ENCODE measurements around the gene FXYD6.
A peak's percentile ranks its signal among the peaks of the same experiment; 100 is the strongest.
"Not testable (repeated sequence)": the region's sequence is repeated elsewhere in the genome, so short reads cannot be mapped to it uniquely, and the experiment has no call there.

The FXYD6 gene

DNA sequence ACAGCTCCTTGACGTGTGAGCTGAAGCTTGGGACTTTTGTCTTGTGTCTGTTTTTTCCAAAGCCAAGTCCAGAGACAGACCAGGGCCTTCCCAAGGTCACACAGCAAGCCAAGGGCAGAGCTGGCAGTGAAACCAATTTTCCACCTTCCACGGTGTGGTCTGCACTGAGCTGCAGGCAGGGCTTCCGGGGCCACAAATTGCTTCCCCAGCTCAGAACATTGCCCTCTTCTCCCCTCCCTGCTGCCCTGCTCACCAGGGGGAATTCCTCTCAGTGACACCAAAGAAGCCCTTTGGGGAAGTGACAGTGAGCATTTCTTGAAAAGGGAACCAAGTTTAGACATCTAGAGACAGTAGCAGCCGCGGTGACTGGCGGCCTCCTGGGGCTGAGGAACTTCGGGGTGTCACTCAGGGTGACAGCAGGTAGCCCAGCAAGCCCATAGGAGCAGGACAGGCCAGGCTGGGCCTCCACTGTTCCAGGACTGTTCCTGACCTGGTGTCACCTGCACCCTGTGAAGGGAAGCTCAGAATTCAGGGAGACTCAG is 61.1 kb downstream of the FXYD6 start:
- DNase-seq, result peak; percentile 80

- peak; percentile 89 for DNase-seq
Measured at GRCh38 chr11:117814766-117815261, 61.6 kb downstream of the FXYD6 start.

- DNase-seq, result no peak
Measured at GRCh38 chr11:117814204-117814765, 62.2 kb downstream of the FXYD6 start.

DNA sequence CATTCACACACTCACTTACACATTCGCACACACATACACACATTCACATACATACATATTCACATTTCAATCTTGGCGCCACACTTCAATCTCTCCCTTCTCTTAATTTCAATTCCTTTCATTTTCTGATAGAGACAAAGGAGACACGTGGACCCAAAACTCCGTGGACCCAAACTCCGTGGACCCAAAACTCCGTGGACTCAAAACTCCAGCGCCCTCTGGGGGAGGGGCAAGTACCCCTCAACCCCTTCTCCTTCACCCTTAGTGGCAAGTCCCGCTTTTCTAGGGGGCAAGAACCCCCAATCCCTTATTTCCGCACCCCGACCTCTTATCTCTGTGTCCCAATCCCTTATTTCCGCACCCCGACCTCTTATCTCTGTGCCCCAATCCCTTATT is 66.4 kb downstream of the FXYD6 start:
- DNase-seq, result not testable (repeated sequence)

DNA sequence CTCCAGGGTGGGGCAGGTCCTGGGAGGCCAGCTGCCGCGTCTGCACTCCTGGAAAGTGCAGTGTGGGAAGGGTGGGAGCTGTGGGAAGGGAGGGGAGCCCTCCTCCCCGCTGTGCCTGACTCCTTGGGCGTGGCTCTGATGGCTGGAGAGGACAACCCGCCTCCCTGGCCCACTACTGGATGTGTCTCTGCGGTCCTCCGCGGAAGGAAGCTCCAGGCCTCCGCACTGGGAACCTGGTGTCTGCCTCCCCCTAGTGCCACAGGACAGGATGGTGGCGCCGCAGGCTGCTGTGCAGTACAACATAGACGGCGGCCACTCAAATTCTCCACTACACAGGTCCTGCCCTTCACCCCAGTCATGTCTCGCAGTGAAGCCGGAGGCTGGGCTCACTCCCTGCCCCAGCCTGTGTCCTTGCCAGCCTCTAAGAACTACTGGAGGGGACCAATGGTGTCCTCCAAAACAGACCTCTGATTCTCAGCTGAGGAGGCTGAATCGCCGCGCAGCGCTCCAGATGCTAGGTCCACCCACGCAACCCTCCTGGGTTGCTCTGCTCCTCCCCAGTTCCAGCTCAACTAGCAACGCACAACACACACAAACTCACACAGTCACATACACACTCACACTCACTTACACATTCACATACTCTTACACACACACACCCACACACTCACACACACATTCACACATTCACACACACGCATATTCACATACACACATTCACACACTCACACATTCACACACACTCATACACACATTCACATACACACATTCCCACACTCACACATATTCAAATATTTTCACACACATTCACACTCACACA is 67.0 kb downstream of the FXYD6 start:
- peak; percentile 74 for DNase-seq

DNA sequence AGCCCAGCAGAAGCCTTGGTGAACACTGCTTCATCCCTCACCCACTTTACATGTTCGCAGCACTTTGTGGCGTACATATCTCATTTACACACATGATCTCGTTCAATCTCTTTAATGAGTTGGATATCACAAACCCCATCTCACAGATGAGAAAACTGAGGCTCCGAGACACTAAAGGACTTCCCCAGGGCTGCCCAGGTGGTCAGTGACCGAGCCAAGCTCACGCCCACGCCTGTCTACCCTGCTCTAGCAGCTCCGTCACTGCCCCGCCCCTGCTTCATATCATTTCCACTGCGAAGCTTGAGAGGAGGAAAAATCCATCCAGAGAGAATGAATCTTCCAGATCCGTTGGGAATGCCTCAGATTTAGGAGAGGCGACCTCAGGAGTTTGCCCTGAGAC is 67.7 kb downstream of the FXYD6 start:
- no peak for DNase-seq

GRCh38 chr11:117807482-117808327 is 68.8 kb downstream of the FXYD6 start:
- DNase-seq, result peak; percentile 94

DNA sequence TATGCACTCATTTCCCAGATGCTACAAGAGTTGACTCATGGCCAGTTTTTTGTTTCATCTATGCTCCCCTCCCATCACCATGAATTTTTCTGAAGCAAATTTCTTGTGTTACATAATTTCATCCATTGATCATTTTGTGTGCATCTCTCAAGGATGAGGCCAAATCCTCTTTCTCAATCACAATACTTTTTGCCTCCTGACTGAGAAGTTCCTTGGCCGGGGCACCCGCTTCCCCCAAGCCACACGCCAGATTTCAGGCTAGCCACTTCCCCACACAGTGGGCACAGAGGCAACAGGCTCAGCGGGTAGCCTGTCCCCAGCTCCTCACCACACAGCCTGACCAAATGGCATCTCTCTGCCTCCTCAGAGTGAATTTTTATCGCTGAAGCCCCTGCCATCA is 69.6 kb downstream of the FXYD6 start:
- DNase-seq, result no peak

GRCh38 chr11:117805045-117805444 is 71.4 kb downstream of the FXYD6 start:
- no peak for DNase-seq

- no peak for DNase-seq
Measured at GRCh38 chr11:117803896-117804295, 72.6 kb downstream of the FXYD6 start.

DNA sequence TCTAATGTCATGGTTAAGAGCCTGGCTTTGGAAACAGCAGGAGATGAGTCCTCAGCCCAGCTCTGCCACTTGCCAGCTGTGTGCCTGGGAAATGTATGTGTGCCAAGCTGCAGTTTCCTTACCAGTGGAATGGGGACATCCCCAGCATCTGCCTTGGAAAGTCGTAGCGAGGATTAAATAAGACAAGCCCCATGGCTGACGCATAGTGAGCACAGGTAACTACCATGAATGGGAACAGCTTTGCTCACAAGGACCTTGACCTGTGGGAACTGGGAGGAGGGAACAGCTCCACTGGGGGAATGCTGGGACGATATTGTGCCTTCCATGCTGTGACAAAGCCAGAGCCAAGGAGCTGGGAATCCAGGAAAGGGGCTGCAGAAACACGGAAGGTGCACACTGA is 76.8 kb downstream of the FXYD6 start:
- no peak for DNase-seq

GRCh38 chr11:117796872-117797529 is 79.5 kb downstream of the FXYD6 start, which contains the start of gene DSCAML1:
Gene DSCAML1, minus strand, starts transcription at chr11:117797216. Its CDS starts 137 bp downstream, at chr11:117797079.
- peak; percentile 73 for DNase-seq

DNA sequence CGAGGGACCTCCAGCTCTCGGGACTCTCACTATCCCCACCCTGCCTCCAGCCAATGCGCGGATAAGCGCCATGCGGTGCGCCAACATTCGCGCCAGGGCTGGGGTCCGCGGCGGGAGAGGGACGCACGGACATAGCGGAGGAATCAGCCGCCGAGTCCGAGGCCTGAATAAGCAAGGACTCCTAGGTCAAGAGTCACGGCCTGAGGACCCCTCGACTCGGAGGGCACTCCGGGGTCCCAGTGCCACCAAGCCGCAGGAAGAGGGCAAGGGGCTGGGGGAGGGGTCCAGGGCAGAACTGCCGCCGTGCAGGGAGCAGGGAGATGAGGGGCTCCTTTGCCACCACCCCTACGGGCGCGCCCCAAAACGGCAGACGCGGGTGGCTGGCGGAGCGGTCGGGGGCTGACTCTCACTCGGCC is 80.0 kb downstream of the FXYD6 start:
- DNase-seq, result no peak

GRCh38 chr11:117795638-117796455 is 80.6 kb downstream of the FXYD6 start:
- no peak for DNase-seq

- DNase-seq, result no peak
Measured at GRCh38 chr11:117794772-117795629, 81.5 kb downstream of the FXYD6 start.

DNA sequence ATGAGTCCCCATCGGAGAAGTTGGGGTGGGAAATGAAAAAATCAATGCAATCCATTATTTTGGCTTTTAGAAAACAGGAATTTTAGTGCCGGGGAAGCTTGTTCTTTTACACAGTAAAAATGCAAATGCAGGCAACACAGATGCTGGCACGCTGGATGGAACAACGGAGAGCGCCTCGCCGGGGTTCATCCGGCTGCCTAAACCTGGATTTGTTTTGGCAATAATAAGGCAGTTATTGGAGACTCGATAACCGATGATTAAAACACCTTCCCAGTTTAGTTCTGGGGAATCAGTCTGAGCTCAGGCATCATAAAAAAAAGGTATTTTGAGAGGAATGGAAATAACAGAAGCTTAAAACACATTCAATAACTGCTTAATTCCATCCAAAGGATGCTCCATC is 82.3 kb downstream of the FXYD6 start:
- no peak for DNase-seq

GRCh38 chr11:117793583-117793982 is 82.9 kb downstream of the FXYD6 start:
- DNase-seq, result no peak

DNA sequence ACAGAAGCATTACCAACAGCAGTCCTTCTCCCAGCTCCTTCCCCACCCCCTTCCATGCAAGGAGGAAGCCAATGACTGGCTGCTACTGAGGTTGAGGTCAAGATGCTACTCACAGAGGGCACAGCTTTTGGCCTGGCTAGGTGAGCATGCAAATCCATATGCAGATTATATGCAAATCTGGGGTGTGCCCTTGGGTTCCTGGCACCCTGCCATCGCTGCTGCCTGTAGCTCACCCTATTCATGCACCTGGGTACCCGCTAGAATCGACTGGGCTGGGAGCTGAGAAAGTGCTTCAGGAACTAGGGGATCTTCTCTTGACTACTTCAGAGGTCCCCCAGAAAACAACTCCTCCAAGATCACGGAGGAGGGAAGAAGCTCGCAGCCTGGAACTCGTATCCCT is 83.5 kb downstream of the FXYD6 start:
- no peak for DNase-seq

DNA sequence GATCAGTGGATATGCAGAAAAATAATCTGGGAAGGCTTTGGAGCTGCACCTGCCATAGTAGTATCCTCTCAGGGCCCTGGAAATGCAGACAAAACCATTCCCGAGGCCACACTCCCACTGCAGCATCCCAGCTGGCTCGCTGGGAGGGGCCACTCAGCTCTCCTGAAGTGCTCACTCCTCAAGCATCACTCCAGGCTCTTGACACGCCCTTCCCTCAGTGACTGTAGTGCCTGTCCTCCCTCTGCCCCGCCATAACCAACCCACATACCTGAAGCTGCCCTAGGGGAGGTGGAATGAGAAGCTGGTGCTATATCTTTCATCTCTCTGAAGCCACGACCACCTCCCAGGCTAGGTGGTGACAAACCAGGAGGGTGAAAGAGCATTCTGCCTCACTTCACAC is 84.2 kb downstream of the FXYD6 start:
- DNase-seq, result no peak

DNA sequence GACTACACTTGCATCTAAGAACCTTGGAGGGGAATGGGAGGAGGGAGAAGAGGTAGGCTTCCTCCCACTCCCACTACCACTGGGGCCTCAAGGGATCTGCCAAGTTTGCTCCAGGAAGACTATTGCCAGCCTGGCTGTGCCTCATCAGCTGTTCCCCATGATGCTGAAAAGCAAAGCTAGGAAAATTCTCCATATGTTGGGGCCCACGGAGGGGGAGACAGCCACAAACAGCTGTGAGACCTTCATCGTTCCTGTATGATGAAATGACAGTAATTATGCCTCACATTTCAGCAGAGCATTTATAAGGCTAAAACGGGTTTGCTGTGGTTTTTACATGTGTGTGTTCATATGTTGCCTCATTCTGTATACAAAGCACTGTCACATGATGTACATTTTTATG is 86.2 kb downstream of the FXYD6 start:
- DNase-seq, result no peak

GRCh38 chr11:117789241-117789640 is 87.2 kb downstream of the FXYD6 start:
- no peak for DNase-seq
